PFSK-1 (cell line): ENCODE results near the gene RALGPS1.

Source experiments
- POLR2AphosphoS5 ChIP-seq: IDR thresholded peaks from 2 replicates; pipeline ENCODE4 v1.6.1; 2012; ENCODE audit warnings: low read depth, mild to moderate bottlenecking, control low read depth, low read length, moderate library complexity
- REST ChIP-seq, 2 experiments: IDR thresholded peaks; 2 replicates each; pipeline versions ENCODE4 v1.6.1 to v1.8.0; 2011 to 2012; ENCODE audit warnings: low read depth in 2 of 2, low read length in 2 of 2, control low read depth in 1 of 2, inconsistent platforms in 1 of 2, mild to moderate bottlenecking in 1 of 2, moderate library complexity in 1 of 2; ENCODE audit not compliant: insufficient read depth in 1 of 2
- SIN3A ChIP-seq: IDR thresholded peaks from 2 replicates; pipeline ENCODE4 v1.6.1; 2012; ENCODE audit warnings: mild to moderate bottlenecking, low read length, moderate library complexity, borderline replicate concordance; ENCODE audit not compliant: insufficient read depth

GRCh38 chr9:126992427-126992826 is 77.8 kb downstream of the RALGPS1 start:
- TF ChIP-seq POLR2AphosphoS5 (no peak), SIN3A (no peak), REST (IDR thresholded peaks at IDR 0.05; ENCODE audit: insufficient read depth in 1 of 2, low read depth in 2 of 2, low read length in 2 of 2) (no peak)
